DOHH2 (cell line): Measurements from ENCODE around the gene GMDS.

Source experiments
- H3F3A ChIP-seq: fragments of 200-600 bp; sonication (generic), shearing (Covaris generic); 2 replicates; pipeline ENCODE4 v1.6.0; 2016; ENCODE audit warnings: antibody characterized with exemption, mild to moderate bottlenecking; ENCODE audit not compliant: control insufficient read depth, insufficient read depth
- H3K27ac ChIP-seq: fragments of 200-600 bp; sonication (generic); 2 replicates; pipeline ENCODE4 v1.5.1; 2014; ENCODE audit warnings: low read depth, mild to moderate bottlenecking, low read length, moderate library complexity
- H3K27me3 ChIP-seq: fragments of 200-600 bp; sonication (generic); 2 replicates; pipeline ENCODE4 v1.6.1; 2014; ENCODE audit warnings: mild to moderate bottlenecking, low read length, mixed read lengths; ENCODE audit not compliant: control insufficient read depth
- H3K36me3 ChIP-seq: fragments of 200-600 bp; sonication (generic); 2 replicates; pipeline ENCODE4 v1.6.1; 2014; ENCODE audit warnings: mild to moderate bottlenecking, low read length, moderate library complexity, mixed read lengths; ENCODE audit not compliant: control insufficient read depth
- H3K4me1 ChIP-seq: fragments of 200-600 bp; sonication (generic); 2 replicates; pipeline ENCODE4 v1.6.1; 2014; ENCODE audit warnings: mild to moderate bottlenecking, low read length, mixed read lengths; ENCODE audit not compliant: control insufficient read depth
- H3K4me2 ChIP-seq: fragments of 200-600 bp; sonication (generic); 2 replicates; pipeline ENCODE4 v1.6.0; 2014; ENCODE audit warnings: mild to moderate bottlenecking, low read length, moderate library complexity
- H3K4me3 ChIP-seq: fragments of 200-600 bp; sonication (generic); 2 replicates; pipeline ENCODE4 v1.5.1; 2014; ENCODE audit warnings: mild to moderate bottlenecking, low read length, mixed read lengths
- H3K79me2 ChIP-seq: fragments of 200-600 bp; sonication (generic); 2 replicates; pipeline ENCODE4 v1.6.1; 2014; ENCODE audit warnings: mild to moderate bottlenecking, low read length, mixed read lengths; ENCODE audit not compliant: control insufficient read depth
- H3K9me2 ChIP-seq: fragments of 200-600 bp; sonication (generic); replicated peaks from 2 replicates; pipeline ENCODE4 v1.6.1; 2014; ENCODE audit warnings: mild to moderate bottlenecking, low read length, mixed read lengths; ENCODE audit not compliant: control insufficient read depth
- H3K9me3 ChIP-seq: fragments of 200-600 bp; sonication (generic); 2 replicates; pipeline ENCODE4 v1.6.1; 2014; ENCODE audit warnings: antibody characterized with exemption, low read length, mixed read lengths; ENCODE audit not compliant: control insufficient read depth, insufficient read depth
- H4K20me1 ChIP-seq: fragments of 200-600 bp; sonication (generic); 2 replicates; pipeline ENCODE4 v1.6.0; 2014; ENCODE audit warnings: low read depth, mild to moderate bottlenecking, antibody characterized with exemption, low read length, moderate library complexity; ENCODE audit not compliant: control insufficient read depth, insufficient read depth
- CTCF ChIP-seq: fragments of 200-600 bp; sonication (generic); IDR thresholded peaks from one replicate; pipeline ENCODE4 v1.5.1; 2014; ENCODE audit warnings: antibody characterized with exemption, mild to moderate bottlenecking, low read depth, low read length; ENCODE audit not compliant: poor library complexity, severe bottlenecking
- EZH2phosphoT487 ChIP-seq: fragments of 200-600 bp; sonication (generic); IDR thresholded peaks from 2 replicates; pipeline ENCODE4 v1.6.1; 2017; ENCODE audit warnings: borderline replicate concordance, mild to moderate bottlenecking, antibody characterized with exemption, low read length, moderate library complexity, mixed read lengths

GMDS gene

GRCh38 chr6:1626481-1626880, 618.9 kb downstream of the GMDS start:
- H3K4me3 ChIP-seq, result no peak overlapping the region
- no peaks in the 10 kb centered on the region for H3K4me1 ChIP-seq
- no peaks in the 10 kb centered on the region for H3F3A ChIP-seq
- H3K36me3 ChIP-seq, result no peaks in the 10 kb centered on the region
- H3K27me3 ChIP-seq, result peaks cover 4% of the 10 kb centered on the region; the same call in 1 of the 2 replicates
- no peak for TF ChIP-seq CTCF
- no peak for TF ChIP-seq EZH2phosphoT487
- H3K9me3 ChIP-seq, result no peaks in the 10 kb centered on the region
- peaks cover 8% of the 10 kb centered on the region; the same call in 1 of the 2 replicates for H4K20me1 ChIP-seq
- no peaks in the 10 kb centered on the region for H3K9me2 ChIP-seq
- H3K27ac ChIP-seq, result no peak overlapping the region
- H3K79me2 ChIP-seq, result no peaks in the 10 kb centered on the region
- no peak overlapping the region for H3K4me2 ChIP-seq

GRCh38 chr6:1625794-1626435, 619.5 kb downstream of the GMDS start:
- Histone ChIP-seq H4K20me1 (peaks cover 8% of the 10 kb centered on the region; the same call in 1 of the 2 replicates), H3K27me3 (peaks cover 4% of the 10 kb centered on the region; the same call in 1 of the 2 replicates), H3K4me3 (no peak overlapping the region)

DNA sequence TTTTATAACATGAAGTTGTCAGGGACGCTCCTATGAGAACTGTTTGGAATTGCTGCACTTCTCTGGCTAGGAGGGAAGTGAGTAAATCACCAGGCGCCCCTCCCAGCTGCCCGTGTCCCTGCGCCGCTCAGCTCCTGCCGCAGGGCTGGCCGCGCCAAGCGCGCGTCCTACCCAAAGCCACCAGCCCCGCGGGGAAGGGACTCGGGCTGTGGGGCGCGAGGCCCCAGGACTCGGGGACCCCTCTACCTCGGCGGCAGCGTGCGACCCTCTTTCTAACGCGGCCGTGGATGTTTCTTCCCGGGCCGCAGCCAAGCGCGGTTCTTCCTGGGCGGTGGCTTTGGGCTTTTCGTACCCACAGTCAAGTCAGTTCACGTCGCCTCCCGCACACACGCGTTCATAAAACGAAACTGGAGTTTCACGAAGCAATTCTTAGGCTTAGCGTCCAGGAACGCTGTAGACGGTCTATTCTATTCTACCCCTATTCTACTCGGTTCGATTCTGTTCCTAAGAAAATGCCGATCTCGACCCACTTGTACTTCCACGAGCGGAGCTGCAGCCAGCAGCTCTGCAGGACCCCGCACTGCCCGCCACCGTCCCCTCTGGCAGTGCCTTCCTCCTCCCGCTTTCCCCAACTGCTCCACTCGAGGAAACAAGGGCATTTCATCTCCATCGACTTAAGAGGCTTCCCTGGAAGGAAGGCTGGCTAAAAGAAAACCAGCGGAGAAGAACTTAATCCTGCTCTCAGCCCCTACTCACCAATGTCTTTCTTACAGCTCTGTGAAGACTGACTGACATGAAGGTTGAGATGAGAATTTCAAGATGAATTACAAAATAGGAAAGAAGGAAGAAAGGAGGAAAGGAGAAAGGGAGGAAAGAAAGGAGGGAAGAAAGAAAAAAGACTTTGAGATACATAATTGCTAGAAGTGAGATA, 620.3 kb downstream of the GMDS start:
- Histone ChIP-seq H3K9me3 (no peaks in the 10 kb centered on the region), H3K4me3 (no peak overlapping the region), H3K9me2 (no peaks in the 10 kb centered on the region), H3K27ac (no peak overlapping the region), H3K27me3 (peaks cover 4% of the 10 kb centered on the region; the same call in 1 of the 2 replicates), H3K4me1 (no peaks in the 10 kb centered on the region), H3K4me2 (no peak overlapping the region), H3K79me2 (no peaks in the 10 kb centered on the region), H3K36me3 (no peaks in the 10 kb centered on the region), H4K20me1 (peaks cover 5% of the 10 kb centered on the region; the same call in 1 of the 2 replicates), H3F3A (no peaks in the 10 kb centered on the region)
- TF ChIP-seq EZH2phosphoT487 (no peak), CTCF (no peak)

More at GRCh38 chr6:1625794-1626435, 619.5 kb downstream of the GMDS start:
- TF ChIP-seq EZH2phosphoT487 (no peak), CTCF (no peak)
- Histone ChIP-seq H3K27ac (no peak overlapping the region), H3K79me2 (no peaks in the 10 kb centered on the region), H3F3A (no peaks in the 10 kb centered on the region), H3K9me3 (no peaks in the 10 kb centered on the region), H3K9me2 (no peaks in the 10 kb centered on the region), H3K36me3 (no peaks in the 10 kb centered on the region), H3K4me1 (no peaks in the 10 kb centered on the region), H3K4me2 (no peak overlapping the region)
